Gastrocnemius medialis (tissue), 4 donors: ENCODE data around the gene CPLANE2.

Experiments
- CTCF ChIP-seq, 5 experiments: fragments of 450-650 bp in 3 of 5; fragments of 200-600 bp in 2 of 5; sonication (generic) in 2 of 5; IDR thresholded peaks in 4 of 5; conservative IDR thresholded peaks in 1 of 5; 1 replicate in 4 of 5; 2 replicates in 1 of 5; pipeline ENCODE4 v1.5.1; 2016 to 2019; ENCODE audit warnings: antibody characterized with exemption in 5 of 5, mild to moderate bottlenecking in 3 of 5, moderate library complexity in 3 of 5
- POLR2A ChIP-seq, 2 donors: fragments of 450-650 bp; IDR thresholded peaks; one replicate each; pipeline ENCODE4 v1.6.1; 2017; ENCODE audit warnings: antibody characterized with exemption in 2 of 2, mild to moderate bottlenecking in 2 of 2, moderate library complexity in 2 of 2

GRCh38 chr1:16262067-16262466 lies 25.1 kb upstream of the CPLANE2 start:
- TF ChIP-seq CTCF (IDR thresholded peaks at IDR 0.05 in 4 of 5, conservative IDR thresholded peaks at IDR 0.05 in 1 of 5) (no peak), POLR2A (IDR thresholded peaks at IDR 0.05) (no peak)
